Cardiac muscle cell (in vitro differentiated cells and primary cell): ENCODE results near the gene WFS1. TPM values are rescaled to one million over a fixed set of nuclear protein-coding genes. Genes with fewer than 3 reads are reported as not detected.

Source experiments
- DNase-seq, 2 donors: peaks; one replicate each; pipeline versions ENCODE4 v3.0.0 to v3.0.0-alpha.2; 2010 to 2017; ENCODE audit warnings: low read depth in 1 of 2, low spot score in 1 of 2
- H3K27ac ChIP-seq: fragments of 200-600 bp; sonication (generic); 2 replicates; pipeline ENCODE4 v1.5.1; 2016
- H3K27me3 ChIP-seq: fragments of 200-600 bp; sonication (generic); 2 replicates; pipeline ENCODE4 v1.6.0; 2016; ENCODE audit warnings: control low read depth
- H3K36me3 ChIP-seq: fragments of 200-600 bp; sonication (generic); 2 replicates; pipeline ENCODE4 v1.5.1; 2016; ENCODE audit warnings: control low read depth
- H3K4me1 ChIP-seq: fragments of 200-600 bp; sonication (generic); 2 replicates; pipeline ENCODE4 v1.8.1; 2017; ENCODE audit warnings: low read depth, mild to moderate bottlenecking, mixed run types
- H3K4me3 ChIP-seq: fragments of 200-600 bp; sonication (generic); 2 replicates; pipeline ENCODE4 v1.5.1; 2016; ENCODE audit warnings: mild to moderate bottlenecking
- H3K9me3 ChIP-seq: fragments of 200-600 bp; sonication (generic); 2 replicates; pipeline ENCODE4 v1.5.1; 2017; ENCODE audit warnings: low read depth, mild to moderate bottlenecking, control low read depth
- CTCF ChIP-seq: IDR thresholded peaks from 2 replicates; pipeline ENCODE4 v1.5.1; 2012; ENCODE audit warnings: low read depth, mild to moderate bottlenecking, low read length
- polyA plus RNA-seq: library from polyadenylated mRNA; unstranded; fragments of >200 nt; fragmentation: Nextera tagmentation; extraction: Ambion mirVana; gene quantifications from 2 replicates; pipeline ENCODE4 v1.2.1, GENCODE V29; 2016
- total RNA-seq: library from RNA; depleted of rRNA; stranded (reverse); fragments of >200 nt; gene quantifications from 2 replicates; pipeline ENCODE4 v1.2.3, GENCODE V29; 2016

Gene WFS1
- total and polyA plus RNA-seq, 2 experiments from 2014 or later, result 29.0 to 30.4 TPM

GRCh38 chr4:6275898-6276806 is 6.5 kb downstream of the WFS1 start:
- no peak for DNase-seq
- no peaks in the 10 kb centered on the region for H3K4me1 ChIP-seq
- no peak overlapping the region for H3K4me3 ChIP-seq
- H3K27me3 ChIP-seq, result no peaks in the 10 kb centered on the region
- TF ChIP-seq CTCF, result no peak
- H3K9me3 ChIP-seq, result no peaks in the 10 kb centered on the region
- H3K36me3 ChIP-seq, result no peaks in the 10 kb centered on the region
- H3K27ac ChIP-seq, result no peak overlapping the region

- DNase-seq, result no peak
- H3K9me3 ChIP-seq, result no peaks in the 10 kb centered on the region
- no peak overlapping the region for H3K4me3 ChIP-seq
- no peak for TF ChIP-seq CTCF
- H3K27ac ChIP-seq, result no peak overlapping the region
- H3K27me3 ChIP-seq, result no peaks in the 10 kb centered on the region
- H3K4me1 ChIP-seq, result no peaks in the 10 kb centered on the region
- H3K36me3 ChIP-seq, result no peaks in the 10 kb centered on the region
Measured at GRCh38 chr4:6277139-6277802, 7.6 kb downstream of the WFS1 start.

- H3K36me3 ChIP-seq, result no peaks in the 10 kb centered on the region
- H3K27me3 ChIP-seq, result no peaks in the 10 kb centered on the region
- no peak overlapping the region for H3K4me3 ChIP-seq
- H3K4me1 ChIP-seq, result no peaks in the 10 kb centered on the region
- H3K27ac ChIP-seq, result no peak overlapping the region
- no peak for TF ChIP-seq CTCF
- no peak for DNase-seq
- no peaks in the 10 kb centered on the region for H3K9me3 ChIP-seq
Measured at GRCh38 chr4:6277935-6278800, 8.5 kb downstream of the WFS1 start.

- no peaks in the 10 kb centered on the region for H3K9me3 ChIP-seq
- TF ChIP-seq CTCF, result no peak
- H3K27ac ChIP-seq, result no peak overlapping the region
- no peak overlapping the region for H3K4me3 ChIP-seq
- no peaks in the 10 kb centered on the region for H3K4me1 ChIP-seq
- peak in 1 of 2 donors; percentile 84 for DNase-seq
- H3K36me3 ChIP-seq, result no peaks in the 10 kb centered on the region
- no peaks in the 10 kb centered on the region for H3K27me3 ChIP-seq
Measured at GRCh38 chr4:6278801-6279197, 9.1 kb downstream of the WFS1 start.

- H3K27me3 ChIP-seq, result no peaks in the 10 kb centered on the region
- H3K27ac ChIP-seq, result no peak overlapping the region
- no peak for DNase-seq
- H3K36me3 ChIP-seq, result no peaks in the 10 kb centered on the region
- TF ChIP-seq CTCF, result no peak
- H3K9me3 ChIP-seq, result no peaks in the 10 kb centered on the region
- H3K4me3 ChIP-seq, result no peak overlapping the region
- H3K4me1 ChIP-seq, result no peaks in the 10 kb centered on the region
Measured at GRCh38 chr4:6279582-6280289, 10.1 kb downstream of the WFS1 start.
